NCI-H2196 treated with DMSO at 0.1 percent for 48 hours (cell line): ENCODE measurements around the gene WARS2.

Experiments used
- DNase-seq: peaks from one replicate; lab custom pipeline; 2025; ENCODE audit not compliant: unreplicated experiment; lab: John Stamatoyannopoulos, UW

The WARS2 gene

GRCh38 chr1:119001181-119002027, 139.0 kb downstream of the WARS2 start:
- DNase-seq = no peak

- no peak for DNase-seq
Observed at GRCh38 chr1:119000371-119001180, 139.9 kb downstream of the WARS2 start.

DNA sequence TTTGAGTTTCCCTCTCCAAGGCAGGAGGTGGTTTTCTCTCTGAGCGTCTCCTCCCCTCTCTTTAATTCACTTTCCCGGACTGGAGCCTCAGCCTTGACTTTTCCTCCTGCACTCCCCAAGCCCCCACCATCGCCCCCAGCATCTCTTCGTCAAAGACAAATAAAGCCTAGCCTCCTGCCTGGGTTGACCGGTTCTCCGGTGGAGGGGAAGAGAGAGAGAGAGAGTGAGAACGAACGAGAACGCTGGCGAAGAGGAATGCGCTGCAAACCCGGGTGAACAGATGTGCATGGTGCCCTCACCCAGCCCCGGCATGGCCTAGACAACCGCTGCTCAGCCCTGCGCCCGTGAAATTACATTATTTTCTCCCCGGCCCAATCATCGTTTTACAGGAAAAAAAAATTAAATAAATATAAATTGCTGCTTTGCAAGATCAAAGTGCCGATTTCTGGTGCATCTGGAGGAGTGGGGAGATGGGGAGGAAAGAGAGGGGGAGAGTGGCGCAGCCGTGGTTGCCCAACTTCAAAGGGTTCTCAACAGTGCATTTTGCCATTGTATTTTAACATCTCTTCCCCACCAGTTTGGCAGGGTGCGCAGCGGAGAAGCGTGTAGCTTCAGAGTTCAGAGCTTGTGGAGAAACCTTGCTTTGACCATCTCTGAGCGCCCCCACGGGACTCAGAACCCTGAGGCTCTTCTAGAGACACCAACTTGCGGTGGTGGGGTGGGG, 140.9 kb downstream of the WARS2 start:
- DNase-seq = no peak

DNA sequence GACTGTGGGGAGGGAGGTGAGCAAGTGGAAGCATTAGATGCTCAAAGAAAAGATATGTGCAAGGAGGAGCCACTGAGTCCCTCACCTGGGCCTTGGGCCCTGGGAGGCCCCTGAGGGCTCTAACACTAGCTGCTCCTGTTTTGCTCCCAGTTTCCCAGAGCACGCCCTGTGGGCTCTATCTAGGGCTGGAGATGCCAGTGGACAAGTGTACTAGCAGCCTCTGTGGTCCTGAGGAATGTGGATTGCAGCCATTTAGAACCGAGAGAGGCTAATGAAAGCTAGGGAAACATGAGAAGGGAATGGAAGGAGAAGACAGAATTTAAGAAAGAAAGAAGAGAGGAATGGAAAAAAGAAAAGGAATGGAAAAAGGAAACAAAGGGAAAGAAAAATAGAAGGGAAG, 142.3 kb downstream of the WARS2 start:
- no peak for DNase-seq

DNA sequence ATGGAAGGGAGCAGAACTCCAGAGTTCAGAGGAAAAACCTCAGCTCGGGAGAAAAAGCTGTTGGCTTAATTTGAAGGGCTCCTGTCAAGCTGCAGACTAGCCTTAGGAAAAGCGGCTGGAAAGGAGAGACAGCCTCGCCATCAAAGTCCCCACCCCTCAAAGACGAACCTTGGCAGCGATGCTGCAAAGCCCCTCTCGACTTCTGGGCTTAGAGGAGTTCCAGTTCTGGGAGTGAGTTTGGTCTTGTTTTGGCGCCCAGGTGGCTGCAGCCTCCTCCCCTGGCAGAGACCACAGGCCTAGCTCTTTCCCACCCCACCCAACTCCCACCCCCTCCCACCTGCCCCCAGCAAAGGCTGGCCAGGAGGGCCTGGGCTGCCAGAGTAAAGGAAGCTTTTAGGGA, 143.2 kb downstream of the WARS2 start:
- DNase-seq = no peak

- DNase-seq = no peak
Observed at GRCh38 chr1:118995312-118996016, 145.0 kb downstream of the WARS2 start.

- DNase-seq = no peak
Observed at GRCh38 chr1:118993700-118994026, 146.8 kb downstream of the WARS2 start.

DNA sequence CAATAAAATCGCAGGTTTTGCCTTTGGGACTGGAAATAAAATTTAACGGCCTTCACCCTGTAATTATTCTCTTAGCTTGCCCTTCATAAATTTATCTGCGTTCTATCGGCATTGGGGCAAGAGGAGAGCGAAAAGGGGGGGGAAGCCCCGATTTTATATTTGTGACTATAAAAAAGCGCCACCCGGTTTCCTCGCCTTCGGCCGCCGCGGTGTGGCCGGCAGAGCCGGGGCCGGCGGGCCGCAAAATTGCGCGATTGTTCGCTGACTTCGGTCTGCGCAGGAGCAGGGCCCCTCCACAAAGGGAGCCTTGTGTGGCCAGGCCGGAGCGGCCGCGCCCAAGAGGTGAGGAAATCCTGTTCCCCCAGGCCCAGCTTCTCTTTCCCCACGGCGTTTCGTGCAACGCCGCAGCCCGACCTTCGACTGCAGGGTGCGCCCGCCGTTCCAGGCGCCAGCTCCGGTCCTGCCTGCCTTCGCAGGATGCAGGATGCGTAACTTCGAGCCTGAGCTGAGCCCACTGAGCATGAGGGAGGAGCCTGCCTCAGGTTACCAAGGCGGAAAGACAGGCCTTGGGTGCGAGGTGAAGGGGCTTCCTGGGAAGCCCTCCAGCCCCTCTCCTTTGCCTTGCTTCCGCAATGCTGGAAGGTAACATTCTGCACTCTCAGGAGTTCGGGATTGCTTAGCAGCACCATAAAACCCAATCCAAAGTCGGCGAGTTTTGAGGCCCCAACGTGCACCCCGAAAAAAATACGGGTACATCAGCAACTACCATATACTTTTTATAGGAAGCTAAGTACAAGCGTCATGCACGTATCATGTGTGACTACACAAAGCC, 147.4 kb downstream of the WARS2 start:
- no peak for DNase-seq

- no peak for DNase-seq
Observed at GRCh38 chr1:118992237-118992825, 148.1 kb downstream of the WARS2 start.

DNA sequence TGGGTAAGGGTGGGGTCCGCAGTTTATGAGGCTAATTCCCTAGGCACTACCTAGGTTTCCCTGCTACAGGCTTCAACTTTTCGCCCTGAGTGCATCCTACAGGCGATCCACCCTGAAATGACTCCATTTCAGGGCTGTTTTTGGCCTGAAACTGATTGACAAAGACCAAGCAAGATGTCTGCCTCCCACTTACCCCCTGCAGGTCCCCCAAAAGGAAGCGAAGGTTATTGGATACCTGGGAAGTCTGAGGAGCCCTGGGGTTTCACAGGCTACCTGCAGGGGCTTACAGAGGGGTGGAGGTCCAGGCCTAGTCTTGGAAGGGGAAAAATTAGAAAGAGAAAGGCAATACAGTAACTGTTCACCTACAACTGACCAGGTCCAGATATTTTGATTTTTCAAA, 149.0 kb downstream of the WARS2 start:
- DNase-seq = no peak

GRCh38 chr1:118990513-118991152, 149.8 kb downstream of the WARS2 start:
- no peak for DNase-seq

DNA sequence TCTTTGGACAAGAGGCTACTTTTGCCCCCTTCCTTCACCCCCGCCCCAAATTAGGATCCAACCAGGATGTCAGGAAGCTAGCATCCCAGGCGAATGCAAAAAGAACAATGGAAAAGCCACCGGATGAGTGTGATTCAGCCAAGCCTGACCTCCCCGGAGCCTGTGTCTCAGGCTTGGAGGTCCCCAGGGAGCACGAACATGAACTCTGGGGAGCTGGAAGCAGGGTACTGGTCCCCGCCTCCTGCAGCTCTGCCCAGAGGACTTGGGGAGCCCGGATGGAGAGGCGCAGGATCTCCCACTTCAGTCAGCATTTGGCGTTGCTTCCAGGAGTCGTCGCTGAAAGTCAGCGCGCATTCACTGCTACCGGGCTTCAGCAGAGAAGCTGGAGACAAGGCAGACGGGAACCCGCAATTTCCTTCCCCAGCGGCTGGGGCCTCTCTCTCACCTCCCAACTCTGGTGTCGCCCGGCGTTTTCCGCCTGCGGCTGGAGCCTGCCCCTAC, 150.5 kb downstream of the WARS2 start:
- no peak for DNase-seq

GRCh38 chr1:118989006-118989815, 151.2 kb downstream of the WARS2 start:
- DNase-seq = no peak

- no peak for DNase-seq
Observed at GRCh38 chr1:118988186-118989005, 152.1 kb downstream of the WARS2 start, which contains the start of gene TBX15. Gene TBX15, minus strand, starts transcription at chr1:118988343. Its CDS starts 548 bp downstream, at chr1:118987795.

DNA sequence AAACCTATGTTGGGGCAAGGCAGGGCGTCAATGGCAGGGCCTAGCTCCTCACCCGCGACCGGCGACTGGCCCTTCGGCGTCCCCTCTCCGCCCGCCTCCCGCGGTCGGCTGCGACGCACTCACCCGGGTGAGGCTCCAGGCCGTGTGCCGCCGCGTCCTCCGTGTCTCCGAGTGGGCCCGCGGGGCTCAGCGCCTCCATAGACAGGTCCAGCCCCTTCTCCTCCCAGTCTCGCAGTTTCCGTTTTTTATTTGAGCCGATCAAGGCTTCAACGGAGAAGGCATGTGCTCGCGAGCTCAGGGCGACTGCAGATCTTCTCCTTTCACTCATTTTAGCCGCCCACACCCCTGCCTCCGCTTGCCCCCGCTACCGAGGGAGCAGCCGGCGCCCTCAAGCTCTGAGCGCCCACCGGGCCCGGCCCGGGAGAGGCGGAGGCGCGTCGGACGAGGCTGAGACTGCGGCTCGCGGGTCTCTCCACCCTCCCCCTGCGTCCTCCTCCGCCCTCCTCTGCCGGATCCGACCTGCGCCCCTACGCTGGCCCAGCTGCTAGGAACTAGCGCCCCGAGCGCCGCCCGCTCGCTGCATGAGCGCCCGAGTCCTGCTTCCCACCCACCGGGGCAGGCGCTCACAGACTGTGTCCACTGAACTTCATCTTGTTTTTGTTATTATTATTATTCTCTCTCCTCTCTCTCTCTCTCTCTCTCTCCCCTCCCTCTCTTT, 152.8 kb downstream of the WARS2 start:
- no peak for DNase-seq

- DNase-seq = no peak
Observed at GRCh38 chr1:118986555-118987467, 153.6 kb downstream of the WARS2 start.
